Left hindlimb (tissue), 1 donor: ENCODE measurements around the gene MN1.

Source experiments
- DNase-seq: peaks from one replicate; pipeline ENCODE4 v3.0.0-alpha.2; 2018

MN1 gene

GRCh38 chr22:27825174-27825573 is 23.6 kb upstream of the MN1 start:
- no peak for DNase-seq

GRCh38 chr22:27823221-27823620 is 21.7 kb upstream of the MN1 start:
- DNase-seq: no peak

DNA sequence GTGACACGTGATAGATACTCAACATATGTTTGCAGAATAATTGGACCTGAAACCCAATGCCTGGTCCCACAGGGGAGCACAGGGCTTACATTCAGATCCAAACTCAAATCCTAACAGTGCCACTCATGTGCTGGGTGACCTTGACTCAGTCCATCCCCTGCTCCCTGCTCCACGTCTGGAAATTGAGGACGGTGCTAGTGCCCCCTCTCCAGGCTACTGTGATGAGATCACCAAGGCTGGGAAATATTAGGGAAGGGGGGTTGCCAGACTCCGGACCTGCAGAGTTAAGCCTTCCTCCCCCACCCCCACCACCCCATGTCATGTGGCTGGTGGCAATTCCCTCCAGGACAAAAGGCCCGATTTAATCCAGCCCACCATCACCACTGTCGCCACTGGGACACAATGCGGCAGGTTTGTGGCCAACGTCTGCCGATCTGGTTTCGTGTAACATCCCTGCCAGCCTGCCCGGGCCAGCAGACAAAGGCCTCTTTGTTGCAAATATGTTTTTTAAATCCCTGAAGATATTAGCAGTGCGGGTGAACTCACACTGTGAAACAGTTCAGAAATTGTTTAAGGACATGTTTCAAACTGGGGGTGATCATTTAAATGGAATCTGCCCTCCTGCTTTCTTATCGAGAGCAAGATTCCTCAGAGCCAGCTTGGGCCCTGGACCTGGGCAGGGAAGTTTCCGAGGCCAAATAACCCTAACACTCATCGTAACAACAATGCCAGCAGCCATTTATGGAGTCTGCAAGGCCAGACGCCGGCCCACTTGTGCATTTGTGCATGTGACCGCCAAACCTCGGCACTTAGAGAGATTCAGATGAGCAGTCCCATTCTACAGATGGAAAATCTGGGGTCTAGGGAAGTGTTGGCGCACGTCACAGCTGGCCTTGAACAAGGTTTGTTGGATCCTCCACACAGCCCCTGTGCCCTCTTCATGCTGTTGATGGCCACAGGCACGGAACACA is 19.6 kb upstream of the MN1 start:
- peak; percentile 62 for DNase-seq

- DNase-seq: no peak
Measured at GRCh38 chr22:27816552-27816951, 15.0 kb upstream of the MN1 start.

DNA sequence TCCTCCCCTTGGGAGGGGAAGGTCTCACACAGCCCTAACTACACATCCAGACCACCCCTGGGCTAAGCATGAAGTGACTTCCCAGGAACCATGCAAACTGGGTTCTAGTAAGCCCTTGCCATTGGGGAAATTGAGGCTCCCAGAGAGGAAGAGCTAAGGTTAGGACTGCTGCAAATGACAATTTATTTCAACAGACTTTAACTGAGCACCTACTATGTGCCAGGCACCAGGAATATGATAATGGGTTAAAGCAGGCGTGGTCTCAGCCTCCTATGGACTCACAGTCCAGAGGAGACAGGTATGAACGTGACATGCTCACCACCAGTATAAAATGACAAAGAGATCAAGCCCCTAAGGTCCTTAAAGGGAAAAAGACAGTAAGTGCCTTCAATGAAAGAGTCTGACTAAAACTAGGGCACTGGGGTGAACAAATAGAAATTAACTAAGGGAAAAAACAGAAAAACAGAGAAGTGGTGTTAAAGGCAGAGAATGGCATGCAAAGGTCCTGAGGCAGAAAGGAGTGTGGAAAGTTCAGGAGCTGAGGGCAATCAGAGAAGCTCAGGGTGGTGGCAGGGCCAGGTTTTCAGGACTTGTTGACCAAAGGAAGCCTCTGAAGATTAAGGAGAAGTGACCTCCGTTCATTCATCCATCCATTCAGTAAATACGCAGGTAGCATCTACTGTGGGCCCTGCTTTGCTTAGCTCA is 14.4 kb upstream of the MN1 start:
- no peak for DNase-seq

GRCh38 chr22:27814993-27815392 is 13.4 kb upstream of the MN1 start:
- DNase-seq: no peak

- DNase-seq: no peak
Measured at GRCh38 chr22:27811778-27812177, 10.2 kb upstream of the MN1 start.

- DNase-seq: peak; percentile 86
Measured at GRCh38 chr22:27810609-27811151, 9.1 kb upstream of the MN1 start.

GRCh38 chr22:27809700-27810608 is 8.4 kb upstream of the MN1 start:
- no peak for DNase-seq

DNA sequence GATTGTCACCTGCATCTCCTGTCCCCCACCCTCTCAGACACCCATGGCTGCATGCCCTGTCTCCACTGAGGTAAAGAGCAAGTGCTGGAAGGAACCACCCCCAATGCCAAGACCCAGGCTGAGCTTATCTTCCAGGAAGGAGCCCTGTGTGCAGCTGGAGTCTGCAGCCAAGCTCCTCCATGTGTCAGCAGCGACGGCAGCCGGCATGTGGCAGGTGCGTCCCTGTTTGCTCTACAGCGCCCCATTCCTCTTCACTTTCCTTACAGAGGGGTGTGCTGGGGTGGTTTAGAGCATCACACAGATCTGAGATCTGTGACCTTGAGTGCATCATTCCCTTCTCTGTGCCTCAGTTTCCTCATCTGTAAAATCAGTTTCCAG is 7.7 kb upstream of the MN1 start:
- no peak for DNase-seq

DNA sequence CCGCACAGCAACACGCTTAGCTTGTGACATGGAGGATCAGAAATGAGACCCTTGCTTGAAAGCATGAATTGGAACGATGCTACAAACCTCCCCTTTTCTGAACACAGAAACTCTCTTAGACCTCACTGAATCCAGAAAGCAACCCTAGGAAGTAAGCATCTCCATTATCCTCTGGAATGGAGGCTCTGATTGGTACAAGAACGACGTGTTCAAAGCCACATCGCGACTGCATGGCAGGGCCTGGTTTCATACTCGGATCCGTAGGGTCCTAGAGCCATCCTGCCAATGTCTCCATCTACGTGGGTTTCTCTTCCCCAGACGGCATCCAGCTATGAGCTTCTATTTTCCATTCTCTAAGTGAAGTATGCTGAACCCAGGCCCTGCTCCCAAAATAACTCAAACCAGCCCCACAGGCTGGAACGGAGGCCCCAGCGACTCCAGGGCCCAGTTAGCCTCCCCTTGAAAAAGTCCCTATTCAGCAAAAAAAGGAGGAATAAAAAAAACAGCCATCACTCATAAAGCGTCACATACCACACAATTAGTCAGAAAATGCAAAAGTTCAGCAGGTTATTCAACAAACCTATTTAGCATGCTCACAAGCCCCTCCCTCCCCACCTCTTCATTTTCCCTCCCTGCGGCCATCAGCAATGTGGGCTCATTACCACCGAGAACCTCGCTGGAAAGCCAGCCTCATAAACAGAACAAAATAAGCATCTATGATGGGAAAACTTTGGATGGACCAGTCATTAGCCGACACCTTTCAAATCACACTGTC is 7.1 kb upstream of the MN1 start:
- DNase-seq: no peak

DNA sequence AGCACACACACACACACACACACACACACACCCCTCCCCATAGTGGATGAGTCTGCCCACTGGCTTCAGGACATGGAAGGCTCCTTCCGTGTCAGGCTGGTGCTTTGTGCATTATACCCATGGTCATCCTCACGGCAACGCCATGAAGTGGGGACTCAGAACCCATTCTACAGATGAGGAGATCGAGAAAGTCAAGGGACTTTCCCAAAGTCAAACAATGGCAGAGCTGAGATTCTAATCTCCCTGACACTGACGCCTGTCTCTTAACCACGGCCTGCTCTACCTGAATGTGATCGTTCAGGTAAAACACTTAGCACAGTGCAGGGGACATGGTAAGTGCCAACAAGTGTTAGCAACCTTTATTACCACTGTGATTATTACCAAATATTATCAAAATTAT is 4.3 kb upstream of the MN1 start:
- DNase-seq: no peak

GRCh38 chr22:27804470-27805297 is 3.1 kb upstream of the MN1 start:
- peak; percentile 76 for DNase-seq

- no peak for DNase-seq
Measured at GRCh38 chr22:27803841-27804415, 2.4 kb upstream of the MN1 start.

DNA sequence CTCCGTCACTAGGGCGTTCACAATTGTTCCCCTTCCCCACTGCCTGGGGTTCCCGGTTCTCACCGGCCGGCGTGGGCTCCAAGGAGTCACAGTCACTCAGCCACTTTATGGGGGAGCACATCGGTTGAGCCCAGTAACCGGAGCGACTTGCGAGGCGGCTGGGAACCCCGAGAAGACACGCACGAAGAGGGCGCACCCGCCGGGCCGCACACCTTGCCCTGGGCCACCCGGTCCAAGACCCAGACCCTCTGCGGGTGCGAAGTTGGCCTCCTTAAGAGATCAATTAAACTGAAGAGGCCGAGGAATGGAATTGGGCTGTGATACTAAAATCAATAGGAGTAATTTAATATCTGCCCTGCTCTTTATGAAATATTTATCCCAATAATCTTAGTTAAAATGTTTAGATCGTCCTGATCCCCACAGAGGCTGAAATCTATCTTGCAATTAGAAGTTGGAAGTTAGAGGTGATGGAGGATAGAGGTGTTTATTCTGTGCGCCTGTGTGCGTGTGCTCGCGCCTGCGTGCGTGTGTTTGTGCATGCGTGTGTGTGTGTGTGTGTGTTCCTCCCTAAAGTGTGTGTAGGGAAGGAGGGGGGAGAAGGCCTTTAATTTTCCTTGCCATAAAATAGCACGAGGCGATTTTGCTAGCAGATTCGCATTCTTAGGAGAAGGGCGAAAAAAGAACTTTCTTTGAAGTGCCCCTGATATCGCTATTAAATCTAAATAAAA is 954 bp upstream of the MN1 start:
- DNase-seq: no peak

DNA sequence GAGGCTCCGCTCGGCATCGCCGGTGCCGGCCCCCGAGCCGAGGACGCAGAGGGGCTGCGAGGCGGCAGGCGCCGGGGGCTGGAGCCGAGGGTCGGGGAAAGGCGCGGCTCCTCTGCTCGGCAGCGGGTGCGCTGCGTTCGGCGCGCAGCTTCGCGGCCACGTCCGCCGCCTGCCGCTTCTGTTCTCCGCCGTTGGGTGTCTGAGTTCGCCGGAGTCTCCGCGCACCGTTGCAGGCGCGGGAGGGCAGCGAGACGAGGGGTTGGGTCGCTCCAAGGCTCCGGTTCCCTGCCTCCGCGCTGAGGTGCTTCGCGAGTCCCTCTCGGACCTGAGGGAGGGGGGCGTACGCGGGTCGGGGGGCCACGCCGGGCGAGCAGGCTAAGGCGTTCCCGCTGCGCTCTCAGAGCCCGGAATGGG is 347 bp downstream of the MN1 start:
- DNase-seq: no peak

DNA sequence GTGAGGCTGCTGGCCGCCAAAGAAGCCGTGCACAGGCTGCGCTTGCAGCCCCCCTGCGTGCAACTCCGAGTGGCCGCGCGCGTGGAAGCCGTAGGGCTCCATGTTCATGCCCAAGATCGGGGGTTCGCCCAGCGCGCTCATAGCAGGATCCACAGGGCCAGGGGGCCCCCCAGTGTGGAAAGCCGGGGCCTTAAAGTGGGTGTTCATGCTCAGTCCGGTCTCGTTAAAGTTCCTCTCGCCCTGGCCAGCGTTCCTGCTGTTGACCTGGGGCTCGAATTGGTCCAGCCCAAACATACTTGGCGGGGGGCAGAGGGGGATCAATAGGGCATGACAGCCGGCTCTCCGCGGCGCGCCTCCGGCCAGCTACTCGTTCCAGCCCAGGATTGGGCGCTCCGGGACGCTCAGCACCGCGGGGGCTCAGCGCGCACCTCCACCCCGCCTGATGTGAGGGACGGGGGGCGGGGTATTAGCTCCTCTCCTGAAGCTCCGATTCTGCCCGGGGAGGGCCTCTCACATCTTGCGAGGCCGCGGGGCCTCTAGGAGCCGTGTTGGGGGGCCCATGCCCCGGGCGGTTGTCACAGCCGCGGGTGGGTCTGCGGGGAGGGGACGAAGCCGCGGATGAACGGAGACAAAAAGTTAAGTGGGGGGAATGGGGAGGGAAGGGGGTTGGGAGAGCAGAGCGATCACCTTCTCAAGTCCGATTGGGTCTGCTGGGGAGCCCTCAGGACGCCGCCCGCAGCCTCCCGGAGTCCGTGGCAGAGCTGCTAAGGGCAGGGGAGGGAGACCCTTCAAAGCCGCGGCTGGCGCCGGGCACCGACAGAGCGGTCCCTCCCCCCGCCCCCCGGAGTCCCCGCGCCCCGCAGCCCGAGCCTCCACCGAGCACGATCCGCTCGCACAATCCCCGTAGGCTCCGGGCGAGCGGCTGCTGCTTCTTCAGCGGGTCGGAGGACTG is 1.0 kb downstream of the MN1 start:
- DNase-seq: no peak

- DNase-seq: no peak
Measured at GRCh38 chr22:27799827-27800249, 1.7 kb downstream of the MN1 start.
